HG03045 (cell line): ENCODE measurements around the gene PKP4.
"Not testable (repeated sequence)": the region's sequence is repeated elsewhere in the genome, so short reads cannot be mapped to it uniquely, and the experiment has no call there.

Experiments used
- ATAC-seq: cut with Tn5 transposase; IDR thresholded peaks from one replicate; pipeline ENCODE4 v1.9.1; 2021; ENCODE audit warnings: mild to moderate bottlenecking, moderate library complexity; ENCODE audit not compliant: unreplicated experiment

The PKP4 gene

GRCh38 chr2:158671360-158672245, 214.9 kb downstream of the PKP4 start:
- ATAC-seq, result no peak

- ATAC-seq, result no peak
Observed at GRCh38 chr2:158676295-158676694, 219.5 kb downstream of the PKP4 start.

DNA sequence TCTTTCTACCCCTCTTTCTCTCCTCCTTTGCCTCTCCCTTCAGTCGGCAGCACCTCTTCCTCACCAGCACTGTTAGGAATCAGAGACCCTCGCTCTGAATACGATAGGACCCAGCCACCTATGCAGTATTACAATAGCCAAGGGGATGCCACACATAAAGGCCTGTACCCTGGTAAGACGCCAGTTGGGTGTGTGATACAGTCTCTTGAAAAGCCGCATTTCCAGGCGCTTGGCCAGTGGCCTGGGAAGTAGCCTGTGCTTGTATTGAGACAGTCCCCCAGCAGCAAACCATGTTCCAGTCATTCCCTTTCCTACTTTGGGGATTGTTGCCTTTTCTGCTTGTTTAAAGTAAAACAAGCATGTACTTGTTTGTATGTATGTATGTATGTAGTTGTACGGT, 219.9 kb downstream of the PKP4 start:
- no peak for ATAC-seq

- no peak for ATAC-seq
Observed at GRCh38 chr2:158677542-158677941, 220.8 kb downstream of the PKP4 start.

- no peak for ATAC-seq
Observed at GRCh38 chr2:158681816-158682215, 225.1 kb downstream of the PKP4 start.

GRCh38 chr2:158685646-158686045, 228.9 kb downstream of the PKP4 start:
- ATAC-seq, result no peak

GRCh38 chr2:158686210-158686691, 229.5 kb downstream of the PKP4 start:
- ATAC-seq, result no peak

- no peak for ATAC-seq
Observed at GRCh38 chr2:158687315-158687714, 230.6 kb downstream of the PKP4 start.

DNA sequence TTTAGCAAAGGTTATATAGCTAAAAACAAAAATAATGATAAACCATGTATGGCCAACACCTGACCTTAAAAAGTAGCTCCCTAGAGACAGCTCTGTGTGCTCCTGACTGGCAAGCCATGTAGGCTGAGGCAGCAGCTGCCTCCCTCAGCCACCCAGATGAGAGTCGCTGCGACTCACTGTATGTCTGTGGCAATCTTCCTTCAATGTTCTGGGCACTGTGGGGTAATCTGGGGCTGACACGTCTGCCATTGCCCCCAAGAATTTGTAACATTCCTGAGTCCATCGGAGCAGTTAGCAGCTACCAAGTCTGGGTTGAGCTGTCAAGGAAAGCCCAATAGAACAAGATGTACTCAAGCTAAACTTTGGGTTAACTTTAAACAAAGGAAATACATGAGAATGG, 232.0 kb downstream of the PKP4 start:
- ATAC-seq, result no peak

GRCh38 chr2:158689391-158689790, 232.6 kb downstream of the PKP4 start:
- no peak for ATAC-seq

- no peak for ATAC-seq
Observed at GRCh38 chr2:158690823-158691222, 234.1 kb downstream of the PKP4 start.

DNA sequence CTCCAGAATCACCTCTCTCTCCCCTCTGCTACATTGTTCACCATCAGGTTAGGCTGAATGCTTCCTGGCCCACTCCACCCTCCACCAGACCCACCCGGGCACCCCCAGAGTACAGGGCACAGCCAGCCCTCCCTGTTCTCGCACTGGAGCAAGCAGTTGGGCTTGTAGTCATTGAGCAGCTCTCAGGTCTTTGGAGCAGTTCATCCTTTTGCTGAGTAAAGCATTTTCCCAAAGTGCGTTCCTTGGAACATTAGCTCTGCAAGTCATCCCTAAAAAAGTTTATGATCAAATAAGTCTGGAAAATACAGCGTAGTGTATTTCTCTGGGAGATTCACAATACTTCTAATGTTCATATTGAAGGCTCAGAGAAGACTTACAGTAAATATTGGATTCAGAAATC, 234.9 kb downstream of the PKP4 start:
- ATAC-seq, result no peak

- ATAC-seq, result no peak
Observed at GRCh38 chr2:158692372-158693103, 235.8 kb downstream of the PKP4 start.

- no peak for ATAC-seq
Observed at GRCh38 chr2:158693476-158693875, 236.7 kb downstream of the PKP4 start.

DNA sequence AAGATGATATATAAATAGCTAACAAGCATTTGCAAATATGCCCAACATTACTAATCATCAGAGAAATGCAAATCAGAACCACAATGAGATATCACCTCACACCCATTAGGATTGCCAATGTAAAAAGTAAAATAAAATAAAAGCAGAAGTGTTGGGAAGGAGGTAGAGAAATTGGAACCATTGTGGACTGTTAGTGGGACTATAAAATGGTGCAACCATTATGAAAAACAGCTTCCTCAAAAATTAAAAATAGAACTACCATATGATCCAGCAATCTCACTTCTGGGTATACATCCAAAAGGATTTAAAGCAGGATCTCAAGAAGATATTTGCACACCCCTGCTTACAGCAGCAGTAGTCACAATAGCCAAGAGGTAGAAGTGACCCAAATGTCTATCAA, 238.6 kb downstream of the PKP4 start:
- ATAC-seq, result no peak

GRCh38 chr2:158695744-158696143, 239.0 kb downstream of the PKP4 start:
- ATAC-seq, result not testable (repeated sequence)

DNA sequence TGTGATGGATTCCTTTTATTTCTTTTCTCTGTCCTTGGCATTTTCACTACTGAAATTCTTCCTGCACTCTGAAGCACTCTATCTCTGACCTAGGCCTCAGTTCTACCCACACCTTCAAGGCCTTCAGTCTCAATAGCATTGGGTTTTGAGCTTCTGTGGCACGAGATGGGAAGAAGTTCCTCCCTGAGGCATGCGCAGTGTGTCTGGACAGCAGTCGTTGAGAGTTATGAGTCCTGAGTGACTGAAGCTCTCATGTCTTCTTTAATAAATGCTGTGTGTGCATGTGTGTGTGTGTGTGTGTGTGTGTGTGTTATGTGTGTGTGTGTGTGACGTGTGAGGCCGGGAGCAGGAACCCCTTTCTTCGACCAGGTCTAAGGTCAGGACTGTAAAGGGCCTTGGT, 242.6 kb downstream of the PKP4 start:
- no peak for ATAC-seq

DNA sequence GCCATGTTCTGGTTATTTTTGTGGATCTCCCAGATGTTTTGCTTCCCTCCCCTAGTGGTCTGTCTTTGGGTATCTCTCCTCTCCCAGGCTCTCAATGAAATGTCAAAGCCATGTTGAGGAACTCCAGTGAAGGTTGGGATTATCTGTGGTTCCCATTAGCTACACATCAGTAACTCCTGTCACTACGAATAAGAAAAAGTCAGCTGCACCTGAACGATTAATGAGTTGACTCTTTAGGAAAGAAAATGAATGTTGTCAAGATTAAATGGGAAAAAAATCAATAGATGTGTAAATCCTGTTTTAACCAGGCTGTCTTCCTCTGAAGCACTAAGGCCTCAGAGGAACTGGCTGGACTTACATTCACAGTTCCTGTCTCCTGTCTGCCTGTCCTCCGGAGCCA, 244.3 kb downstream of the PKP4 start:
- no peak for ATAC-seq

GRCh38 chr2:158702740-158703139, 246.0 kb downstream of the PKP4 start:
- ATAC-seq, result no peak

- not testable (repeated sequence) for ATAC-seq
Observed at GRCh38 chr2:158704724-158705465, 248.1 kb downstream of the PKP4 start.

DNA sequence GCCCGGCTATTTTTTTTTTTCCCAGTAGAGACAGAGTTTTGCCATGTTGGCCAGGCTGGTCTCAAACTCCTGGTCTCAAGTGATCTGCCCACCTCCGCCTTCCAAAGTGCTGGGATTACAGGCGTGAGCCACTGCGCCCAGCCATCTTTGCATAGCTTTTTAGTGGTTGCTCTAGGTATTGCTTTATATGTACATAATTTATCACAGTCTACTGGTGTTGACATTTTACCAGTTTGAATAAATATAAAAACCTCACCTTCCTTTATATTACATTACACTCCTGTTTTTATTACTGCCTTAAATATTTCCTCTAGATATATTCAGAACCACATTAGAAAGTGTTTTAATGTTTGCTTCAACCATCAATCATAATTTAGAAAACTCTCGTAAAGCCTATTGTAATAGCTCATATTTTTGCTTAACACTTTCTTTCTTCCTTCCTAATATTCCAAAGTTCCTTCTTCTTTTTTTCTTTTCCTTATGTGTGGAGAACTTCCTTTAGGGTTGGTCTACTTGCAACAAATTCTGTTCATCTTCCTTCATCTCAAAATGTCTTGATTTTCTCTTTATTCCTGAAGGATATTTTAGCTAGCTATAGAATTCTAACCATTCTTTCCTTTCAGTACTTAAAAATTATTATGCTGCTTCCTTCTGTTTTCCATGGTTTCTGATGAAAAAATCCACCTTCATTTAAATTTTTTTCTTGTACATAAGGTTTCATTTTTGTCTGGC, 256.2 kb downstream of the PKP4 start:
- ATAC-seq, result no peak
